Ureter (tissue), 1 donor: ENCODE data around the gene LYPD5. TPM values are rescaled to one million over a fixed set of nuclear protein-coding genes. Genes with fewer than 3 reads are reported as not detected.
A peak's percentile ranks its signal among the peaks of the same experiment; 100 is the strongest.
"Not testable (repeated sequence)": the region's sequence is repeated elsewhere in the genome, so short reads cannot be mapped to it uniquely, and the experiment has no call there.

Experiments
- DNase-seq: peaks from one replicate; pipeline ENCODE4 v3.0.0-alpha.2; 2020; ENCODE audit warnings: low spot score
- total RNA-seq: library from RNA; stranded (reverse); gene quantifications from one replicate; pipeline ENCODE4 v1.2.4, GENCODE V29; 2023
- donor health status: DM: yes; HTN: yes; CAD: no.

Gene LYPD5
- total RNA-seq, 1 donor from 2014 or later = 5.9 TPM

GRCh38 chr19:43806401-43806800 lies 4.2 kb upstream of the LYPD5 start:
- DNase-seq = not testable (repeated sequence)

GRCh38 chr19:43804432-43804831 lies 2.2 kb upstream of the LYPD5 start:
- DNase-seq = no peak

GRCh38 chr19:43799502-43800142 lies 2.6 kb downstream of the LYPD5 start:
- DNase-seq = no peak

- DNase-seq = peak; percentile 76
Measured at GRCh38 chr19:43798546-43799409, 3.5 kb downstream of the LYPD5 start.

- DNase-seq = no peak
Measured at GRCh38 chr19:43798026-43798545, 4.2 kb downstream of the LYPD5 start.

GRCh38 chr19:43797556-43797955 lies 4.7 kb downstream of the LYPD5 start:
- DNase-seq = no peak

GRCh38 chr19:43797118-43797517 lies 5.1 kb downstream of the LYPD5 start:
- DNase-seq = no peak

- DNase-seq = no peak
Measured at GRCh38 chr19:43790587-43790986, 11.7 kb downstream of the LYPD5 start.

GRCh38 chr19:43789029-43789428 lies 13.2 kb downstream of the LYPD5 start:
- DNase-seq = no peak

GRCh38 chr19:43786665-43787064 lies 15.6 kb downstream of the LYPD5 start:
- no peak for DNase-seq

- no peak for DNase-seq
Measured at GRCh38 chr19:43784981-43785808, 17.1 kb downstream of the LYPD5 start.

GRCh38 chr19:43784241-43784980 lies 17.8 kb downstream of the LYPD5 start:
- no peak for DNase-seq

- no peak for DNase-seq
Measured at GRCh38 chr19:43783636-43784035, 18.6 kb downstream of the LYPD5 start.

- DNase-seq = no peak
Measured at GRCh38 chr19:43782689-43783231, 19.5 kb downstream of the LYPD5 start.

GRCh38 chr19:43782311-43782660 lies 20.0 kb downstream of the LYPD5 start:
- no peak for DNase-seq

- DNase-seq = no peak
Measured at GRCh38 chr19:43781630-43782310, 20.5 kb downstream of the LYPD5 start.

GRCh38 chr19:43780706-43781525 lies 21.3 kb downstream of the LYPD5 start, which contains the start of gene KCNN4:
TSS of gene KCNN4 (minus strand) at chr19:43780973. CDS start at chr19:43780861, 112 bp downstream.
- DNase-seq = peak; percentile 76

- no peak for DNase-seq
Measured at GRCh38 chr19:43779820-43780219, 22.4 kb downstream of the LYPD5 start.

GRCh38 chr19:43779147-43779819 lies 23.0 kb downstream of the LYPD5 start:
- DNase-seq = peak; percentile 60
